Measurements from ENCODE around the gene SLC7A9.

DNA sequence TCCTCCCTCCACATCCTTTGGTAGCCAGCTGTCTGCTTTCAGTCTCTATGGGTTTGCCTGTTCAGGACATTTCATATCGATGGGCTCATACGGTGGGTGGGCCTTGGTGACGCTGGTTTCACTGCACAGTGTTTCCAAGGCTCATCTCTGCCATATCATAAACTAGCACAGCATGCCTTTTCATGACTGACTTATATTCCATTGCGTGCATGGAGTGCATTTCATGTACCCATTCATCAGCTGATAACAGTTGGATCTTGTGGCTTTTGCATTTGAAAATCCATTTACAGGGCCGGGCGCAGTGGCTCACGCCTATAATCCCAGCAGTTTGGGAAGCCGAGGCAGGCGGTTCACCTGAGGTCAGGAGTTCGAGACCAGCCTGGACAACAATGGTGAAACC, 80.1 kb downstream of the SLC7A9 start:
- no peak for TF ChIP-seq CTCF (IDR thresholded peaks at IDR 0.05)
- TF ChIP-seq POLR2AphosphoS5 (IDR thresholded peaks at IDR 0.05): no peak
